Hematopoietic multipotent progenitor cell treated with erythropoietin and hydrocortisone succinate and interleukin-3 and kit ligand, for 17 days (in vitro differentiated cells): ENCODE results near the gene PTPRK.
"Not testable (repeated sequence)": the region's sequence is repeated elsewhere in the genome, so short reads cannot be mapped to it uniquely, and the experiment has no call there.

ENCODE experiments used
- DNase-seq: peaks from one replicate; pipeline ENCODE4 v3.0.0-alpha.2; 2015; ENCODE audit warnings: low spot score

PTPRK gene

GRCh38 chr6:128487746-128488145, 32.7 kb downstream of the PTPRK start:
- DNase-seq, result no peak

GRCh38 chr6:128487055-128487454, 33.3 kb downstream of the PTPRK start:
- no peak for DNase-seq

- DNase-seq, result not testable (repeated sequence)
Observed at GRCh38 chr6:128486580-128486979, 33.8 kb downstream of the PTPRK start.

GRCh38 chr6:128483472-128484135, 36.8 kb downstream of the PTPRK start:
- DNase-seq, result no peak

GRCh38 chr6:128482642-128483041, 37.8 kb downstream of the PTPRK start:
- DNase-seq, result no peak

GRCh38 chr6:128479991-128480390, 40.4 kb downstream of the PTPRK start:
- DNase-seq, result no peak

- DNase-seq, result no peak
Observed at GRCh38 chr6:128479048-128479666, 41.2 kb downstream of the PTPRK start.

- DNase-seq, result no peak
Observed at GRCh38 chr6:128478230-128479047, 42.0 kb downstream of the PTPRK start.

- DNase-seq, result no peak
Observed at GRCh38 chr6:128474933-128475332, 45.5 kb downstream of the PTPRK start.

GRCh38 chr6:128474481-128474880, 45.9 kb downstream of the PTPRK start:
- no peak for DNase-seq

GRCh38 chr6:128471907-128472306, 48.5 kb downstream of the PTPRK start:
- no peak for DNase-seq

GRCh38 chr6:128465368-128466343, 54.7 kb downstream of the PTPRK start:
- no peak for DNase-seq

- no peak for DNase-seq
Observed at GRCh38 chr6:128464790-128465189, 55.6 kb downstream of the PTPRK start.

GRCh38 chr6:128463942-128464341, 56.5 kb downstream of the PTPRK start:
- no peak for DNase-seq

GRCh38 chr6:128461501-128461900, 58.9 kb downstream of the PTPRK start:
- DNase-seq, result no peak

- no peak for DNase-seq
Observed at GRCh38 chr6:128456510-128457230, 63.7 kb downstream of the PTPRK start.

- no peak for DNase-seq
Observed at GRCh38 chr6:128455959-128456358, 64.4 kb downstream of the PTPRK start.

GRCh38 chr6:128452713-128453112, 67.7 kb downstream of the PTPRK start:
- no peak for DNase-seq

- DNase-seq, result no peak
Observed at GRCh38 chr6:128446497-128446896, 73.9 kb downstream of the PTPRK start.

- DNase-seq, result no peak
Observed at GRCh38 chr6:128443553-128443952, 76.8 kb downstream of the PTPRK start.

GRCh38 chr6:128439627-128440026, 80.8 kb downstream of the PTPRK start:
- DNase-seq, result no peak
